Esophagus muscularis mucosa (tissue), 3 donors: ENCODE data around the gene NRXN3.

Experiments
- EP300 ChIP-seq: sonication (generic); formaldehyde crosslinking; IDR thresholded peaks from one replicate; pipeline ENCODE4 v1.6.1; 2017; ENCODE audit warnings: antibody characterized with exemption
- TF ChIP-seq, protein P1 (sequence below), 3 experiments: fragments of 200-600 bp in 2 of 3; fragments of 450-650 bp in 1 of 3; sonication (generic) in 2 of 3; IDR thresholded peaks; one replicate each; pipeline ENCODE4 v1.5.1; 2017 to 2019; ENCODE audit warnings: antibody characterized with exemption in 3 of 3, mild to moderate bottlenecking in 2 of 3, moderate library complexity in 1 of 3

DNA sequence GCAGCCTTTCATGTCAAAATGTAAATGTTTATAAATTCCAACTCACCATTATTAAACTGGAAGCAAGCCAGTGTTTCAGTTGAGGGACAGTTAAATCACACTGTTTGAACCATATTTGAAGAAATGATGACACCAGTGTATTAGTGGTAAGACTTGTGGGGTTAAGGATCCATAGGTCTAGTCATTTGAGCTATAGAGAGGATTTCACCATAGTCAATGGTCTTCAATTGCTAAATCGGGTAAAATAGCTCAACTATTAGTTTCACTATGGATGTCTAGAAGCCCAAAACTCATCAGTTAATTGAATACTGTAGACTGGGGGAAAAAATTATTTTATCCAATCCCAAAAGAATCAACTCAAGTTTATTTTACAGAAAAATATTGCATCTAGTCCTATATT lies 659.1 kb downstream of the NRXN3 start:
- TF ChIP-seq EP300 = no peak
- TF ChIP-seq, protein P1, sequence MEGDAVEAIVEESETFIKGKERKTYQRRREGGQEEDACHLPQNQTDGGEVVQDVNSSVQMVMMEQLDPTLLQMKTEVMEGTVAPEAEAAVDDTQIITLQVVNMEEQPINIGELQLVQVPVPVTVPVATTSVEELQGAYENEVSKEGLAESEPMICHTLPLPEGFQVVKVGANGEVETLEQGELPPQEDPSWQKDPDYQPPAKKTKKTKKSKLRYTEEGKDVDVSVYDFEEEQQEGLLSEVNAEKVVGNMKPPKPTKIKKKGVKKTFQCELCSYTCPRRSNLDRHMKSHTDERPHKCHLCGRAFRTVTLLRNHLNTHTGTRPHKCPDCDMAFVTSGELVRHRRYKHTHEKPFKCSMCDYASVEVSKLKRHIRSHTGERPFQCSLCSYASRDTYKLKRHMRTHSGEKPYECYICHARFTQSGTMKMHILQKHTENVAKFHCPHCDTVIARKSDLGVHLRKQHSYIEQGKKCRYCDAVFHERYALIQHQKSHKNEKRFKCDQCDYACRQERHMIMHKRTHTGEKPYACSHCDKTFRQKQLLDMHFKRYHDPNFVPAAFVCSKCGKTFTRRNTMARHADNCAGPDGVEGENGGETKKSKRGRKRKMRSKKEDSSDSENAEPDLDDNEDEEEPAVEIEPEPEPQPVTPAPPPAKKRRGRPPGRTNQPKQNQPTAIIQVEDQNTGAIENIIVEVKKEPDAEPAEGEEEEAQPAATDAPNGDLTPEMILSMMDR (IDR thresholded peaks at IDR 0.05) = no peak
